Endometrial microvascular endothelial cells (primary cell): ENCODE data around the gene KNTC1. TPM values are rescaled to one million over a fixed set of nuclear protein-coding genes. Genes with fewer than 3 reads are reported as not detected.
"Not testable (repeated sequence)": the region's sequence is repeated elsewhere in the genome, so short reads cannot be mapped to it uniquely, and the experiment has no call there.

Experiments
- in situ Hi-C: cut with HindIII; loops from 2 replicates; pipeline ENCODE4 v1.10.0; 2017; ENCODE audit warnings: low sequenced_read_pairs, low pct_unique_long_range_greater_than_20kb; ENCODE audit errors: inconsistent ontology term
- total RNA-seq: library from RNA; depleted of rRNA; stranded (reverse); fragments of >200 nt; gene quantifications from one replicate; pipeline ENCODE4 v1.2.3, GENCODE V29; 2015; ENCODE audit errors: inconsistent ontology term

Gene KNTC1, protein sequence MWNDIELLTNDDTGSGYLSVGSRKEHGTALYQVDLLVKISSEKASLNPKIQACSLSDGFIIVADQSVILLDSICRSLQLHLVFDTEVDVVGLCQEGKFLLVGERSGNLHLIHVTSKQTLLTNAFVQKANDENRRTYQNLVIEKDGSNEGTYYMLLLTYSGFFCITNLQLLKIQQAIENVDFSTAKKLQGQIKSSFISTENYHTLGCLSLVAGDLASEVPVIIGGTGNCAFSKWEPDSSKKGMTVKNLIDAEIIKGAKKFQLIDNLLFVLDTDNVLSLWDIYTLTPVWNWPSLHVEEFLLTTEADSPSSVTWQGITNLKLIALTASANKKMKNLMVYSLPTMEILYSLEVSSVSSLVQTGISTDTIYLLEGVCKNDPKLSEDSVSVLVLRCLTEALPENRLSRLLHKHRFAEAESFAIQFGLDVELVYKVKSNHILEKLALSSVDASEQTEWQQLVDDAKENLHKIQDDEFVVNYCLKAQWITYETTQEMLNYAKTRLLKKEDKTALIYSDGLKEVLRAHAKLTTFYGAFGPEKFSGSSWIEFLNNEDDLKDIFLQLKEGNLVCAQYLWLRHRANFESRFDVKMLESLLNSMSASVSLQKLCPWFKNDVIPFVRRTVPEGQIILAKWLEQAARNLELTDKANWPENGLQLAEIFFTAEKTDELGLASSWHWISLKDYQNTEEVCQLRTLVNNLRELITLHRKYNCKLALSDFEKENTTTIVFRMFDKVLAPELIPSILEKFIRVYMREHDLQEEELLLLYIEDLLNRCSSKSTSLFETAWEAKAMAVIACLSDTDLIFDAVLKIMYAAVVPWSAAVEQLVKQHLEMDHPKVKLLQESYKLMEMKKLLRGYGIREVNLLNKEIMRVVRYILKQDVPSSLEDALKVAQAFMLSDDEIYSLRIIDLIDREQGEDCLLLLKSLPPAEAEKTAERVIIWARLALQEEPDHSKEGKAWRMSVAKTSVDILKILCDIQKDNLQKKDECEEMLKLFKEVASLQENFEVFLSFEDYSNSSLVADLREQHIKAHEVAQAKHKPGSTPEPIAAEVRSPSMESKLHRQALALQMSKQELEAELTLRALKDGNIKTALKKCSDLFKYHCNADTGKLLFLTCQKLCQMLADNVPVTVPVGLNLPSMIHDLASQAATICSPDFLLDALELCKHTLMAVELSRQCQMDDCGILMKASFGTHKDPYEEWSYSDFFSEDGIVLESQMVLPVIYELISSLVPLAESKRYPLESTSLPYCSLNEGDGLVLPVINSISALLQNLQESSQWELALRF (N-terminal part only)
- total RNA-seq: 30.0 TPM

DNA sequence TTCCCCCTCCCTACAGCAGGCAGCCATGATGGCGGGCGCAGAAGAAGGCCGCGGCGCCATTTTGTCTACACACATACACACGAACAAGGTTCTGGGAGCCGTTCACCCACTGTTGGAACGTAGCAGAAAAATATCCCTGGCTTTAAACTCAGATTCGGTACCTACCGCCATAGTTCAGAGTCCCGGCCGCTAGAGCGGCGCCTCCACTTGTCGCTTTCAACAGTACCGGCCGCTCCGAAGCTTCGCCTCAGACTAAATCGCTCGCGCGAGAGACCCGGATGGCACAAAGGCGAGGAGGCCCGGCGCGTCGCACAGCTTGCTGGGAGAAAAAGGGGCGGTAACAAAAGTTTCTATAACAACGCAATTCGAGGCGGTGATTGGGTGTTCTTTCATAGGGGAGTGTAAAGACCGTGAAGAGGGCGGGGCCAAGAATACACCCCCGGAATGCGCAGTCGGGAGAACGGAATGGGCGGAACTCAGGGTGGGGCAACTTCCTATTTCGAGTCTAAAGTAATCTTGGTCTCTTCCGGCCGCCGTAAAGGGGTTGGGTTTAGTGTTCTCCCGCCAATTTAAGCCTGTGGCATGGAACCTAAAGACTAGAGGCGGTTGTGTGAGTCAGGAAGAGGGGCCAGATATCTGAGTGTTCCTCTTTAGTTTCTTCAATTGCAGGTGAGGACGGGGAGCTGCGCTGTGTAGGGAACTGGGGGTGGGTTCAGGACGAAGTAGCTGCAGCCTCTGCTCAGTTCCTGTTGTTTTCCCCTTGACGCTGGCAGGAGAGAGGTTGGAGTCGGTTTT, at the start of gene KNTC1, which contains the start of gene RSRC2:
Gene KNTC1, plus strand, starts transcription at position 567 of the 795 bp plus-strand sequence. CDS start 2,815 bp downstream, outside the sequence.
Gene RSRC2, minus strand, starts transcription at position 254 of the 795 bp plus-strand sequence. Its CDS starts 83 bp downstream, at position 171.
- in situ Hi-C loops: no loop called here

DNA sequence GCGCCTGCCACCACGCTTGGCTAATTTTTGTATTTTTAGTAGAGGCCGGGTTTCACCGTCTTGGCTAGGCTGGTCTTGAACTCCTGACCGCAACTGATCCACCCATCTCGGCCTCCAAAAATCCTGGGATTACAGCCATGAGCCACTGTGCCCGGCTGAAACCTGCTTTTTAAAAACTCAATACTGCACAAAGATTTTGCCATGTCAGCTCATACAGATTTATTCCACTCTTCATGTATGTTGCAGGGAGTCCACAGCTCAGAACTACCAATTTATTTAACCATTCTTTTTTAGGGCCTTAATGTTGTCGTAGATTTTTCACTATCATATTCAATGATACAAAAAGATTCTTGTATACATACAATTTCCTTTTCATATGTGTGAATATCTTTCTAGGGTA, 46.3 kb upstream of the KNTC1 start:
- in situ Hi-C loops: no loop called here

DNA sequence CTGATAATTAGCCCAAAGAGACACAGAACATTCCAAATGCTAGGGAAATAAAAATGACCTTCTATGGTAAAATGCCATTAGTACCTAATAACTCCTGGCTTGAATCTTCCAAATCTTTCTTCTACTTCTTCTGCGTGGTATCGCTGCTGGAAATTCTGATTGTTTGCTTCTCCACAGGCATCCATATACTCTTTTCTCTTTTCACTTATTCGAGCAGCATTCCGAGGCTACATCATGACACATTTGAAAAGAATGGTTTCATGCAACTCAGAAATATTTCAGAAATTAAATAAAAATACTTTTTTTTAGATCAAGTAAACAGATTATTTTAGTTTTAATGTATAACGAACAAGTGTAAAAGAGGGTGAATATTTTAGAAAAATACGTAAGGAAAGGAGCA, 45.2 kb upstream of the KNTC1 start:
- in situ Hi-C loops: no loop called here

DNA sequence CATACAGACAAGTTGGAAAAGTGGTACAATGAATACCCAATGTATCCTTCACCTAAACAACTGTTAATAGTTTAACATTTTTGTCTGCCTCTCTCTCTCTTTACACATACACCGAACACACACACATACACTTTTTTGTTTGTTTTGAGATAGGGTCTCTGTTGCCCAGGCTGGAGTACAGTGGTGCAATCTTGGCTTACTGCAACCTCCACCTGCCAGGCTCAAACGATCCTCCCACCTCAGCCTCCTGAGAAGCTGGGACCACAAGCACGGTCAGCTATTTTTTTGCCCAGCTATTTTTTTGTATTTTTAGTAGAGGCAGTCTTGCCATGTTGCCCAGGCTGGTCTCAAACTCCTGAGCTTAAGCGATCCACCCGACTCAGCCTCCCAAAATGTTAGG, 43.1 kb upstream of the KNTC1 start:
- in situ Hi-C loops: no loop called here

DNA sequence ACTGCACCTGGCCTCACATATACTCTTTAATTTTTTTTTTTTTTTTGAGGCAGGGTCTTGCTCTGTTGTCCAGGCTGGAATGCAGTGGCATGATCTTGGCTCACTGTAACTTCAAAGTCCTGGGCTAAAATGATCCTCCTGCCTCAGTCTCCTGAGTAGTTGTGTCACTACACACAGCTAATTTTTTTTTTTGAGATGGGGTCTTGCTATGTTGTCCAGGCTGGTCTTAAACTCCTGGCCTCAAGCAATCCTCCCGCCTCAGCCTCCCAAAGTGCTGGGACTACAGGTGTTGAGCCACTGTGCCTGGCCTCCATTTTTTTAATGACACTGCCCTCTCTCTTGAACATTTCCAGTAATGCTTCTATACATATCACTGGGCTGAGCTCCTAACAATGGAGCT, 42.7 kb upstream of the KNTC1 start:
- in situ Hi-C loops: not testable (repeated sequence)

DNA sequence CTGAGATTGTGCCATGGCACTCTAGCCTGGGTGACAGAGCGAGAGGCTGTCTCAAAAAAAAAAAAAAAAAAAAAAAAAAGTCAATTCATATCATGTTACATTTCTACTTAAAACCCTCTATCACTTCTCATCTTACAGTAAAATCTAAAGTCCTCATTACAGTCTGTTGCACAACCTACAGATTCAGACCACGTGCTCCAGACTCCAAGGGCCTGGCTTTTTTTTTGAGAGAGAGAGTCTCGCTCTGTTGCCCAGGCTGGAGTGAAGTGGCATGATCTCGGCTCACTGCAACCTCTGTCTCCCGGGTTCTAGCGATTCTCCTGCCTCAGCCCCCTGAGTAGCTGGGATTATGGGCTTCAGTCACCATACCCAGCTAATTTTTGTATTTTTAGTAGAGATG, 40.7 kb upstream of the KNTC1 start:
- in situ Hi-C loops: not testable (repeated sequence)

DNA sequence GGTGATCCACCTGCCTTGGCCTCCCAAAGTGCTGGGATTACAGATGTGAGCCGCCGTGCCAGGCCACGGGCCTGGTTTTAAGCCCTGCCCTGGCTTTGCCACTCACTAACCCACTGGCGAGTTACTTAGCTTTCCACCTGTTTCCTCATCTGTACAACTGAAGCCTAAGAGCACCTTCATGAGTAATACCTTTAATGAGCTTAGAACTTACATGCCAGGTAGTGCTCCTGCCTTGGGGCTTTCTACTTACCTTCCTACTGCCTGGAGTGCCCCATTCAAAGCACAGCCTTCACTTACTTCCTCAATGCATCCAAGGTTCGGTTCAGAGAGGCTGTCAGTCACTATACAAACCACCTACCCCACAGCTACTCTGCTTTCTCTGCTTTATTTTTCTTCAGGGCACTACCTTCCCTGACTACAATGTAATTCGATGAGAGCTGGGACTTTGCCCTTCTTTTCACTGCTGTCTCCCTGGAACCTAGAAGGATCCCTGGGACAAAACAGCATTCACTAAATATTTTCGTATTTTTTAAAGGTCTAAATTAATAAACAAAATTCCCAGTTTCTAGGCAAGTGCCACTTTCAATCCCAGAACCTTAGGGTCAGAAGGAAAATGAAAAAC, 40.1 kb upstream of the KNTC1 start:
- in situ Hi-C loops: no loop called here

DNA sequence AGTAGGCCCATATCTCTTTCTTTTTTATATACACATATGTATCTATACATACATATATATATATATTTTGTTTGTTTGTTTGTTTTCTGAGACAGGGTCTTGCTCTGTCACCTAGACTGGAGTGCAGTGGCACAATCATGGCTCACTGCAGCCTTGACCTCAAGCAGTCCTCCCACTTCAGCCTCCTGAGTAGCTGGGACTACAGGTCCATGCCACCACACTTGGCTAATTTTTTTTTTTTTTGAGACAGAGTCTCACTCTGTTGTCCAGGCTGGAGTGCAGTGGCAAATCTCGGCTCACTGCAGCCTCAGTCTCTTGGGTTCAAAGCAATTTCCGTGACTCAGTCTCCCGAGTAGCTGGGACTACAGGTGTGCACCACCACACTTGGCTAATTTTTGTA, 39.2 kb upstream of the KNTC1 start:
- in situ Hi-C loops: not testable (repeated sequence)

DNA sequence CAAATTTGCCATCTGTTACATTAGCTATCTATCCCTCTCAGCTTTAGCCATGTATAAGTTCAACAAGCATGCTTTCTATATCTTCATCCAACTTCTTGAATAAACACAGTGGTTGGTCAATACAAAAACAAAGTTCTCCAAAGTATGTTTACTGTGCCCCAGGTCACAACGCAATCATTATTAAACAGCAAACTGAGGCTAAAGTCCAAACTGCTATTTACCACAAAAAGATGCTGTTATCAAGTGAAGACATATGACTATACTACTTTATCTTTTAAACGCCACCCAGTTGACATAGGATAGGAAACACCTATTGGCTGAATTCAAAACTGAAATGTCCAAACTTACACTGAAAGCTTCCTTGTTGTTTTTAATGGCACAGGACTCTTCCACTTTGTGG, 38.0 kb upstream of the KNTC1 start:
- in situ Hi-C loops: no loop called here

DNA sequence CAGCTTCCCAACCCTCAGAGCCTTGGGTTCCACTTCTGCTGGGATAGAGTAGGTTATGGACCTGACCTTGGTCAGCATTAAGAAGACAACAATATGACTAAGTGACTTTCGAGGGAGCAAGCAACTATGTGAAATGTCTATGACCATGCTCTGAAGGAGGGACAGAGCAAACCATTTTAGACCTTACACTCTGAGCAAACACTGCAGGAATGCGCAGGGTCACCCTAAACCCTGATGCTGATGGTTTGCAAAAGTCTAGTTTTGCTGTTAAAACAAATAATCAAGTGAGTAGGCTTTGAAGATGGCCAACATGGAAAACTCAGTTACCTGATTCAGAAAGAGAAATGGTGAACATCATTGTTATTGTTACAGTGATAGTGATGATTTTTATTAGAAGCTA, 35.1 kb upstream of the KNTC1 start:
- in situ Hi-C loops: no loop called here

DNA sequence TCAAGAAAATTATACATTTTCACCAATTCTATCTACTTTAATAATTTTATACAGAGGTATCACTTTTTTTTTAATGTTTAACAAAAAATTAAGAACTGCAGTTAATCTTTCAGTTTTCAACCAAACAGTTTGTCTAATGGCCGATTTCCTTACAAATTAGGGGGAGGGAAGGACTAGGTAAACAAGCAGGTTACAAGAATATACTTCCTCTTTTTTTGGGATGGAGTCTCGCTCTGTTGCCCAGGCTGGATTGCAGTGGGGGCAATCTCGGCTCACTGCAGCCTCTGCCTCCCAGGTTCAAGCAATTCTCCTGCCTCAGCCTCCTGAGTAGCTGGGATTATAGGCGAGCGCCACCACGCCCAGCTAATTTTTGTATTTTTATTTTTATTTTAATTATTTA, 33.8 kb upstream of the KNTC1 start:
- in situ Hi-C loops: not testable (repeated sequence)

DNA sequence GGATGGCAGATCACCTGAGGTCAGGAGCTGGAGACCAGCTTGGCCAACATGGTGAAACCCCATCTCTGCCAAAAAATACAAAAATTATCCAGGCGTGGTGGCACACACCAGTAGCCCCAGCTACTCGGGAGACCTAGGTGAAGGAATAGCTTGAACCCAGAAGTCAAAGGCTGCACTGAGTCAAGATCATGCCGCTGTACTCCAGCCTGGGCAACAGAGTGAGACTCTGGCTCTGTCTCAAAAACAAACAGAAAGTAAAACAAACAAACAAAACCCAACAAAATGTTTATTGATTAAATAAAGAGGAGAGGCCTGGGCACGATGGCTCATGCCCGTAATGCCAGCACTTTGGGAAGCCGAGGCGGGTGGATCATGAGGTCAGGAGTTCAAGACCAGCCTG, 31.8 kb upstream of the KNTC1 start:
- in situ Hi-C loops: no loop called here

DNA sequence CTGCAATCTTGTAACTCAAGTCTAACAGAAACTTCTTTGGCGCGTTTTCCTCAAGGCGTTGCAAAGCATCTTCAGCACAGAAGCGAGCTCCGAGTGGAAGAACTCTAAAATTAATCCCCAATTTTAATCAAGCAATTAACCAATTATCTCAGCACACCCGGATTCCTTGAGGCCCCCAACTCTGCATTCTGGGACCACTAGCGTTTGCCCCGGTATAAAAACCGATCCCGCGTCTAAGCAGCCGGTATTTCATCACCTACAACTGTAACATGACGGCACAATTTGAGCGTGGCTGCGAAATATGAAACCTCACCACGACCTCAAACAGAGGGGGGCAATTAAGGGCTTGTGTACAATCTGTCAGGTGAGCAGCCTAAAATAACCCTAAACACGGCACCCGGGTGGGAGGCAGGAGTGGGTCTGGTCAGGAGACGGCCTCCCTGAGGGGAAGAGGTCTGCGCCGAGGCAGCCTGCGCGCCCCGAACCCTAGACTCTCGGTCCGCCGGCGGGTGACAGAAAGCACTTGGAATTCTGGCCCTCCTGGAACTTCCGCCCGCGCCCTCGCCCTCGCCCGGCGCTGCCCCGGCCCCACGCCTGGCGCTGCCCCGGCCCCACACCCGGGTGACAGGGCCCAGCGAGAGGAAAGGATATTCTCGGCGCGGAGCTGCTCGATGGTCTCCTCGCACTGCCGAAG, 26.9 kb upstream of the KNTC1 start:
- in situ Hi-C loops: loop anchor here (25.0 kb wide), 1 partner anchor 262 kb away; the partner anchor contains the start of genes CCDC62 and DENR

DNA sequence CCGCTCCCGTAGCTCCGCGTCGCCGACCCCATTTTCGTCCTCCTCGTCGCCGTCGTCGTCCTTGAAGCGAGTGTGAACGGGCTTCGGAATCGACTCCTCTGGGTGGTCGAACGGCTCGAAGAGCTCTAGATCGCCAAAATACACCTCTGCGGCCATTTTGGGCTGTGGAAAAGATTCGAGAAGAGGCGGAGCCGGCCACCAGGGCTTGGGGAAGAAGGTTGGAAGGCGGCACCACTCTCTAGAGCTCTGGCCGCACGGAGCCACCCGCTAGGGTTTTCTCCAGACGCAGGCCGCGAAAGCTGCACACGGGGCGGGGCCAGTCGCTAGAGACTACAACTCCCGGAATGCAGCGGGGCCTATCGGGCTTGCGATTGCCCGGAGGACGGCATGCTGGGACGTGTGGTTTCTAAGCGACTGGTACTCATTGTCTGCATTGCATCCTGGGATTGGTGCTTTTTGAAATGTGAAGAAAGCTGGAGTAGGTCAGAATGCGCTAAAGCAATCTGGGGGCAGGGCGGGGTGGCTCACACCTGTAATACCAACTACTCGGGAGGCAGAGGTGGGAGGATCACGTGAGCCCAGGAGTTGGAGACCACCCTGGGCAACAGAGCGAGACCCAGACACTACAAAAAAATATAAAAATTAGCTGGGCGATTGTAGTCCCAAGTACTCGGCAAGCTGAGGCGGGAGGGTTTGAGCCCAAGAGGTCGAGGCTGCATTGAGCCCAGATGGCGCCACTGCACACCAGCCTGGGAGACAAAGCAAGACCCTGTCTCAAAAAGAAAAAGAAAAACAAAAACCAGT, 26.2 kb upstream of the KNTC1 start, which contains the start of gene ZCCHC8:
Gene ZCCHC8, minus strand, starts transcription at position 248 of the 804 bp plus-strand sequence. Its CDS starts 92 bp downstream, at position 156.
- in situ Hi-C loops: loop anchor here (25.0 kb wide), 1 partner anchor 261 kb away; the partner anchor contains the start of genes CCDC62 and DENR

DNA sequence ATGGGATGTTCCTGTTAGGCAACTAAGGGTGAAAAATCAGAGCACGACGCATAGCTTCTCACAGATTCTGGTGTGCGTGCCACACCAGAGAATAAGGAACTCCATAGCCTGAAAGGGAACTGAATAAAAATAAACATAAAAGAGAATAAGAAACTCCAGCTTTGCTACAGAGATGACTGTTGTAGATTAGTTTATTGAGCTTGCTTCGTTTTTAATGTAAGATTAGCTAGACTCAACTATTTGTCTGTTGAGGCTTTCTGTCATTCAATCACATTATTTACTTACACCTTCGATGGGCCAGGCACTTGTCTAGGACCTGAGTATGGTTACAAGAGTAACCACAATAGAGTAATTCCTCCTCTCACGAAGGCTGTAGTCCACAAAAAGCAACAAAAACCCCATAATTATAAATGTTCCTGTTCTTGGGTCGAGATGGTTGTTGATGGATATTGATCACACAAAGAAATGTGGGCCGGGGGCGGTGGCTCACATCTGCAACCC, 25.5 kb upstream of the KNTC1 start:
- in situ Hi-C loops: loop anchor here (25.0 kb wide), 1 partner anchor 261 kb away; the partner anchor contains the start of genes CCDC62 and DENR
